Measurements from ENCODE around the gene SARNP.
"Not testable (repeated sequence)": the region's sequence is repeated elsewhere in the genome, so short reads cannot be mapped to it uniquely, and the experiment has no call there.

Gene SARNP

DNA sequence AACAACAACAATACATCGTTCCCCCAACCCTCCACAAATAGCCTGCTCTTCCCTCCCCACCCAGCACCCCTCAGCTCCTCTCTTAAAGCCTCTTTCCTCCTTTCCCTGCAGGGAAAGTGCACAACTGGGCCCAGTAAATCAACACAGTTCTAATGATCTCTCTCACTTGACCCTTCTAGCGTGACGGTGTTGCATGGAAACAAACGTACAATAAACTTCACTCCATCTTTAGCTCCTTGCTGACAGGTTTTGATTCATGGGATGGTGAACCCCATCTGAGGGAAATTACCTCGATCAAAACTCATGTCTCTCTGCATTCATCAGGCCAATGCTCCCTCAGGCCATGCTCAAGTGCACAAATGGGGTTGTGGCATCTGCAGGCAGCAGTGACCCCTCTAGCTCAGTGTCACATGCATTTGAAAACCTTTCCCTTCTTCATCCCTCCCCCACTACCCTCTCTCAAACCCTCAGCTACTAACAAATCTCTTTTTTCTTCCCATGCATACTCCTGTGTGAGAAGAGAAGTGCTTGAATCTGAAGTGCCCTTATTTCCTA lies 51.7 kb downstream of the SARNP start:
- no peak for TF ChIP-seq CTCF (IDR thresholded peaks at IDR 0.05; ENCODE audit: low read depth, low read length)
- H3K4me3 ChIP-seq (ENCODE audit: low read depth, low read length): no peak overlapping the region

- no peak for TF ChIP-seq CTCF (IDR thresholded peaks at IDR 0.05; ENCODE audit: low read depth, low read length)
- H3K4me3 ChIP-seq (ENCODE audit: low read depth, low read length): no peak overlapping the region
Measured at GRCh38 chr12:55762646-55763045, 54.9 kb downstream of the SARNP start.

GRCh38 chr12:55760663-55761062 lies 56.9 kb downstream of the SARNP start:
- no peak overlapping the region for H3K4me3 ChIP-seq (ENCODE audit: low read depth, low read length)
- TF ChIP-seq CTCF (IDR thresholded peaks at IDR 0.05; ENCODE audit: low read depth, low read length): no peak

DNA sequence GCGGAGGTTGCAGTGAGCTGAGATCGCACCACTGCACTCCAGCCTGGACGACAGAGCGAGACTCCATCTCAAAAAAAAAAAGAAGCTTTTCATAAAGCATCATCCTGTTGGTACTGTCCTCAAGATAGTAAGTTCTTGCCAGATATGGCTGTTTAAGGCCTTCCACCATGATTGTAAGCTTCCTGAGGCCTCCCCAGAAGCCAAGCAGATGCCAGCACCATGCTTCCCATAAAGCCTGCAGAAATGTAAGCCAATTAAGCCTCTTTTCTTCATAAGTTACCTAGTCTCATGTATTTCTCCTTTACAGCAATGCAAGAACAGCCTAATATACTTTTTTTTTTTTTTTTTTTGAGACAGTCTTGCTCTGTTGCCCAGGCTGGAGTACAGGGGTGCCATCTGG lies 58.9 kb downstream of the SARNP start:
- not testable (repeated sequence) for H3K4me3 ChIP-seq (ENCODE audit: low read depth, low read length)

DNA sequence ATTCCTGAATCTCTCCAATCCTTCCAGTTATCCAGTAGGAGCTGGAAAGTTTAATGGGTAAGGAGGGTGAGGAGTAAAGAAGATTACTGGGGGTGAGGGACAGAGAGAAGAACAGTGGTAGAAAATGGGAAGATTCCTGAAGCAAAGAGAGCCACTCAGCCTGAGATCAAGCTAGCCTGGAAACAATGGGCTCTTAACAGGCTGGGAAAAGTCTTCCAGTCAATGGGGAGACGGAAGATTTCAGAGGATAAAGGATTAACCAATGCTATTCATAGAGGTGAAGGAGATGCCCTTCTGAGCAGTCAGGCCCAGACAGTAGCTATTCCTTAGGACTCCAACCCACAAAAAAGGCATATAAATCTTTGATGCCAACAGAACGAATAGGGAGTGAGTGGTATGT lies 59.8 kb downstream of the SARNP start:
- H3K4me3 ChIP-seq (ENCODE audit: low read depth, low read length): no peak overlapping the region
- no peak for TF ChIP-seq CTCF (IDR thresholded peaks at IDR 0.05; ENCODE audit: low read depth, low read length)

GRCh38 chr12:55755246-55755645 lies 62.3 kb downstream of the SARNP start:
- TF ChIP-seq CTCF (IDR thresholded peaks at IDR 0.05; ENCODE audit: low read depth, low read length): no peak
- no peak overlapping the region for H3K4me3 ChIP-seq (ENCODE audit: low read depth, low read length)

DNA sequence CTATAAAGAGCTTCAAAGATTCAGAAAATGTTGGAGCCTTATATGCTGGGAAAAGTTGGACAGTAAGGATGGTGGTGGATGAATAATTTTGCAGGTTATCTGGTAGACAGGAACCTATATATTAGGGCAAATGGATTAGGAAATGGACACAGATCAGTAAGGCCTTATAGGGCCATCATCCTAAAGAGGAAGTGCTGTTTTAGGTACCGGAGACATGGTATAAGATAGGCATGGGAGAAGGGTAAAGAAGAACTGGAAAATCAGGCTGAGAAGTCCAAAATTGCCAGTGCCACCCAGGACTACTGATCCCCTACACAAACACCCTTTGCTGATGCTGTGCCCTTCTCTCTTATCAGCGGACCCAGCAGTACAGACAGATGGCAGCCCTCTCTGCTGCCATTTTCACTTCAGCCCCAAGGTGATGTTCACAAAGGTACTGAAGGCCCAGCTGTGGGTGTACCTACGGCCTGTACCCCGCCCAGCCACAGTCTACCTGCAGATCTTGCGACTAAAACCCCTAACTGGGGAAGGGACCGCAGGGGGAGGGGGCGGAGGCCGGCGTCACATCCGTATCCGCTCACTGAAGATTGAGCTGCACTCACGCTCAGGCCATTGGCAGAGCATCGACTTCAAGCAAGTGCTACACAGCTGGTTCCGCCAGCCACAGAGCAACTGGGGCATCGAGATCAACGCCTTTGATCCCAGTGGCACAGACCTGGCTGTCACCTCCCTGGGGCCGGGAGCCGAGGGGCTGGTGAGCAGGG lies 69.1 kb downstream of the SARNP start:
- TF ChIP-seq CTCF (IDR thresholded peaks at IDR 0.05; ENCODE audit: low read depth, low read length): no peak
- no peak overlapping the region for H3K4me3 ChIP-seq (ENCODE audit: low read depth, low read length)

DNA sequence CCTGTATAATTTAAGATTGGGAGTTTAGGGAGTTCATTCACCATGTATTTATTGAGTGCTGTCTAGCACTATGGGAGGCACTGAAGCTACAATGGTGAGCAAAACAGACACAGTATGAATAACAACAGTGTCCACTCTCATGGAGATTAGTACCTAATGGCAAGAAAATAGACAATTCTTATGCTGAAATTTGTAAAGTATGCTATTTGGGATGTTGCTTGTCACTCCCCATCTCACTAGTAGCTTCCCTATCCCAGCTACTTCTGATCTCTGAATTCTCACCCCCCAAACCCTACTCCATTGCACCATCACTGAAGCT lies 70.7 kb downstream of the SARNP start:
- no peak overlapping the region for H3K4me3 ChIP-seq (ENCODE audit: low read depth, low read length)
- no peak for TF ChIP-seq CTCF (IDR thresholded peaks at IDR 0.05; ENCODE audit: low read depth, low read length)

Data from WI38 (cell line).